WERI-Rb-1 (cell line): ENCODE results near the gene EIF2AK2.

Experiments used
- DNase-seq: peaks from one replicate; pipeline ENCODE4 v3.0.0-alpha.2; 2020
- H3K27ac ChIP-seq: fragments of 250-450 bp; sonication (Bioruptor Pico); 2 replicates; pipeline ENCODE4 v1.5.1; 2020; ENCODE audit warnings: mild to moderate bottlenecking, moderate library complexity
- H3K27me3 ChIP-seq: fragments of 250-450 bp; sonication (Bioruptor Pico); 2 replicates; pipeline ENCODE4 v1.5.1; 2021; ENCODE audit warnings: mild to moderate bottlenecking, low read depth, moderate library complexity; ENCODE audit not compliant: insufficient read depth, severe bottlenecking
- H3K36me3 ChIP-seq: fragments of 250-450 bp; sonication (Bioruptor Pico); 2 replicates; pipeline ENCODE4 v1.5.1; 2020; ENCODE audit warnings: mild to moderate bottlenecking, moderate library complexity
- H3K4me3 ChIP-seq: 2 replicates; pipeline ENCODE4 v1.5.1; 2011; ENCODE audit warnings: low read depth, mild to moderate bottlenecking, control low read depth, low read length
- H3K9me3 ChIP-seq: fragments of 250-450 bp; sonication (Bioruptor Pico); 2 replicates; pipeline ENCODE4 v1.5.1; 2021; ENCODE audit warnings: mild to moderate bottlenecking, moderate library complexity; ENCODE audit not compliant: severe bottlenecking
- CTCF ChIP-seq: IDR thresholded peaks from 2 replicates; pipeline ENCODE4 v1.5.1; 2011; ENCODE audit warnings: low read depth, mild to moderate bottlenecking, control low read depth, inconsistent platforms, low read length

EIF2AK2 gene

GRCh38 chr2:37148325-37148724 lies 8.5 kb downstream of the EIF2AK2 start:
- no peaks in the 10 kb centered on the region for H3K9me3 ChIP-seq
- no peak overlapping the region for H3K4me3 ChIP-seq
- peaks cover 54% of the 10 kb centered on the region for H3K36me3 ChIP-seq
- no peak for DNase-seq
- TF ChIP-seq CTCF: no peak
- H3K27me3 ChIP-seq: no peaks in the 10 kb centered on the region
- no peak overlapping the region for H3K27ac ChIP-seq

- Histone ChIP-seq H3K9me3 (no peaks in the 10 kb centered on the region), H3K36me3 (peaks cover 61% of the 10 kb centered on the region), H3K27me3 (no peaks in the 10 kb centered on the region), H3K27ac (no peak overlapping the region), H3K4me3 (no peak overlapping the region)
- no peak for DNase-seq
- TF ChIP-seq CTCF: no peak
These were observed 10.7 kb downstream of the EIF2AK2 start for GRCh38 chr2:37146062-37146461.

GRCh38 chr2:37143974-37144373 lies 12.8 kb downstream of the EIF2AK2 start:
- no peak overlapping the region for H3K4me3 ChIP-seq
- DNase-seq: no peak
- no peaks in the 10 kb centered on the region for H3K9me3 ChIP-seq
- H3K36me3 ChIP-seq: peaks cover 73% of the 10 kb centered on the region
- H3K27ac ChIP-seq: no peak overlapping the region
- TF ChIP-seq CTCF: no peak
- H3K27me3 ChIP-seq: no peaks in the 10 kb centered on the region

GRCh38 chr2:37142546-37142945 lies 14.2 kb downstream of the EIF2AK2 start:
- Histone ChIP-seq H3K9me3 (no peaks in the 10 kb centered on the region), H3K4me3 (no peak overlapping the region), H3K27ac (no peak overlapping the region), H3K36me3 (peaks cover 69% of the 10 kb centered on the region), H3K27me3 (no peaks in the 10 kb centered on the region)
- DNase-seq: no peak
- TF ChIP-seq CTCF: no peak

- Histone ChIP-seq H3K36me3 (peaks cover 93% of the 10 kb centered on the region), H3K9me3 (no peaks in the 10 kb centered on the region), H3K27ac (no peak overlapping the region), H3K27me3 (no peaks in the 10 kb centered on the region), H3K4me3 (no peak overlapping the region)
- DNase-seq: no peak
- TF ChIP-seq CTCF: no peak
These were observed 23.9 kb downstream of the EIF2AK2 start for GRCh38 chr2:37132914-37133313.

GRCh38 chr2:37125416-37125815 lies 31.4 kb downstream of the EIF2AK2 start:
- Histone ChIP-seq H3K4me3 (no peak overlapping the region), H3K36me3 (peaks cover 62% of the 10 kb centered on the region), H3K9me3 (no peaks in the 10 kb centered on the region), H3K27me3 (no peaks in the 10 kb centered on the region), H3K27ac (no peak overlapping the region)
- TF ChIP-seq CTCF: no peak
- DNase-seq: no peak
